Vagina (tissue), 2 donors: ENCODE measurements around the gene ATG4B. TPM values are rescaled to one million over a fixed set of nuclear protein-coding genes. Genes with fewer than 3 reads are reported as not detected.

Source experiments
- DNase-seq, 2 donors: peaks; one replicate each; pipeline ENCODE4 v3.0.0-alpha.2; 2017; ENCODE audit errors: extremely low spot score in 2 of 2
- H3K27ac ChIP-seq: fragments of 200-600 bp; sonication (generic); one replicate; pipeline ENCODE4 v1.5.1; 2019
- H3K27me3 ChIP-seq: fragments of 200-600 bp; sonication (generic); one replicate; pipeline ENCODE4 v1.5.1; 2019
- H3K36me3 ChIP-seq, 2 donors: fragments of 200-600 bp; sonication (generic); one replicate each; pipeline ENCODE4 v1.5.1; 2017 to 2019
- H3K4me1 ChIP-seq: fragments of 200-600 bp; sonication (generic); one replicate; pipeline ENCODE4 v1.5.1; 2019
- H3K4me3 ChIP-seq, 2 donors: fragments of 200-600 bp; sonication (generic); 1 replicate in 1 of 2; 2 replicates in 1 of 2; pipeline ENCODE4 v1.5.1; 2016 to 2019
- H3K9me3 ChIP-seq: fragments of 200-600 bp; sonication (generic); one replicate; pipeline ENCODE4 v1.5.1; 2019
- CTCF ChIP-seq, 3 experiments: fragments of 450-650 bp in 2 of 3; fragments of 200-600 bp in 1 of 3; sonication (generic) in 1 of 3; IDR thresholded peaks; one replicate each; pipeline ENCODE4 v1.5.1; 2017 to 2019; ENCODE audit warnings: antibody characterized with exemption in 3 of 3, mild to moderate bottlenecking in 2 of 3, moderate library complexity in 2 of 3
- POLR2A ChIP-seq, 2 donors: fragments of 450-650 bp; IDR thresholded peaks; one replicate each; pipeline ENCODE4 v1.6.1; 2017; ENCODE audit warnings: antibody characterized with exemption in 2 of 2, mild to moderate bottlenecking in 2 of 2, moderate library complexity in 2 of 2
- POLR2AphosphoS5 ChIP-seq, 2 donors: sonication (generic); formaldehyde crosslinking; IDR thresholded peaks; one replicate each; pipeline ENCODE4 v1.9.0; 2017; ENCODE audit warnings: antibody characterized with exemption in 2 of 2, mild to moderate bottlenecking in 2 of 2, low read depth in 1 of 2; ENCODE audit not compliant: insufficient read depth in 1 of 2
- intact Hi-C: fragments of 100-400 bp; cut with DNase I; formaldehyde crosslinking; loops from one replicate; pipeline ENCODE4 v1.15.1; 2023
- total RNA-seq: library from RNA; depleted of rRNA; stranded (reverse); fragments of >200 nt; gene quantifications from one replicate; pipeline ENCODE4 v1.2.3, GENCODE V29; 2016

Gene ATG4B
- total RNA-seq, 1 donor from 2014 or later = 104 TPM

GRCh38 chr2:241673189-241673663 lies 35.7 kb downstream of the ATG4B start:
- Histone ChIP-seq H3K4me3 (no peak overlapping the region), H3K9me3 (no peaks in the 10 kb centered on the region), H3K27ac (no peak overlapping the region), H3K4me1 (no peaks in the 10 kb centered on the region), H3K27me3 (no peaks in the 10 kb centered on the region), H3K36me3 (peaks cover 0 to 69% of the 10 kb centered on the region in 2 donors)
- TF ChIP-seq CTCF (IDR thresholded peaks at IDR 0.05) = no peak
- no peak for DNase-seq
- intact Hi-C loops = no loop called here

- intact Hi-C loops = no loop called here
- Histone ChIP-seq H3K27me3 (no peaks in the 10 kb centered on the region), H3K9me3 (no peaks in the 10 kb centered on the region), H3K27ac (no peak overlapping the region), H3K36me3 (peaks cover 0 to 63% of the 10 kb centered on the region in 2 donors), H3K4me3 (no peak overlapping the region), H3K4me1 (no peaks in the 10 kb centered on the region)
- no peak for DNase-seq
- TF ChIP-seq POLR2A (IDR thresholded peaks at IDR 0.05) = no peak
- TF ChIP-seq POLR2AphosphoS5 (IDR thresholded peaks at IDR 0.05; ENCODE audit: insufficient read depth in 1 of 2, low read depth in 1 of 2) = no peak
- no peak for TF ChIP-seq CTCF (IDR thresholded peaks at IDR 0.05)
Observed at GRCh38 chr2:241673797-241674725, 36.6 kb downstream of the ATG4B start.

GRCh38 chr2:241675885-241676284 lies 38.4 kb downstream of the ATG4B start:
- intact Hi-C loops = no loop called here
- Histone ChIP-seq H3K36me3 (peaks cover 0 to 50% of the 10 kb centered on the region in 2 donors), H3K27me3 (no peaks in the 10 kb centered on the region), H3K4me3 (no peak overlapping the region), H3K27ac (no peak overlapping the region), H3K9me3 (no peaks in the 10 kb centered on the region), H3K4me1 (no peaks in the 10 kb centered on the region)
- no peak for TF ChIP-seq POLR2A (IDR thresholded peaks at IDR 0.05)
- TF ChIP-seq CTCF (IDR thresholded peaks at IDR 0.05) = no peak
- no peak for TF ChIP-seq POLR2AphosphoS5 (IDR thresholded peaks at IDR 0.05; ENCODE audit: insufficient read depth in 1 of 2, low read depth in 1 of 2)
- DNase-seq = no peak

- H3K27ac ChIP-seq = no peak overlapping the region
- TF ChIP-seq CTCF (IDR thresholded peaks at IDR 0.05) = no peak
- no peak for TF ChIP-seq POLR2A (IDR thresholded peaks at IDR 0.05)
- no peak for TF ChIP-seq POLR2AphosphoS5 (IDR thresholded peaks at IDR 0.05; ENCODE audit: insufficient read depth in 1 of 2, low read depth in 1 of 2)
- H3K36me3 ChIP-seq = peaks cover 0 to 42% of the 10 kb centered on the region in 2 donors
- H3K9me3 ChIP-seq = no peaks in the 10 kb centered on the region
- no peak overlapping the region for H3K4me3 ChIP-seq
- intact Hi-C loops = no loop called here
- no peak for DNase-seq
- H3K27me3 ChIP-seq = no peaks in the 10 kb centered on the region
- H3K4me1 ChIP-seq = peaks cover 6% of the 10 kb centered on the region
Observed at GRCh38 chr2:241676665-241677064, 39.2 kb downstream of the ATG4B start.

GRCh38 chr2:241677392-241677791 lies 39.9 kb downstream of the ATG4B start:
- peaks cover 0 to 35% of the 10 kb centered on the region in 2 donors for H3K36me3 ChIP-seq
- no peak for TF ChIP-seq POLR2AphosphoS5 (IDR thresholded peaks at IDR 0.05; ENCODE audit: insufficient read depth in 1 of 2, low read depth in 1 of 2)
- no peak for TF ChIP-seq POLR2A (IDR thresholded peaks at IDR 0.05)
- no peak for TF ChIP-seq CTCF (IDR thresholded peaks at IDR 0.05)
- intact Hi-C loops = no loop called here

More at GRCh38 chr2:241677392-241677791, 39.9 kb downstream of the ATG4B start:
- peaks cover 6% of the 10 kb centered on the region for H3K4me1 ChIP-seq
- DNase-seq = no peak
- no peak overlapping the region for H3K27ac ChIP-seq
- H3K4me3 ChIP-seq = no peak overlapping the region
- H3K9me3 ChIP-seq = no peaks in the 10 kb centered on the region
- H3K27me3 ChIP-seq = no peaks in the 10 kb centered on the region
